GM06990 (cell line): ENCODE measurements around the gene CEP152.

ENCODE experiments used
- DNase-seq: peaks from one replicate; pipeline ENCODE4 v3.0.0-alpha.2; 2011; ENCODE audit not compliant: insufficient read length; ENCODE audit errors: extremely low read depth
- H3K27me3 ChIP-seq: replicated peaks from 2 replicates; pipeline ENCODE4 v1.6.0; 2011; ENCODE audit warnings: low read length; ENCODE audit not compliant: control insufficient read depth, insufficient read depth
- H3K36me3 ChIP-seq: 2 replicates; pipeline ENCODE4 v1.5.1; 2011; ENCODE audit warnings: low read length; ENCODE audit not compliant: control insufficient read depth, insufficient read depth
- H3K4me3 ChIP-seq: replicated peaks from 2 replicates; pipeline ENCODE4 v1.5.1; 2011; ENCODE audit warnings: low read depth, mild to moderate bottlenecking, control low read depth, low read length
- CTCF ChIP-seq: IDR thresholded peaks from 2 replicates; pipeline ENCODE4 v1.5.1; 2011; ENCODE audit warnings: low read length, control low read depth, mild to moderate bottlenecking, inconsistent platforms; ENCODE audit not compliant: insufficient read depth, poor library complexity, severe bottlenecking

Gene CEP152

GRCh38 chr15:48832648-48833047 lies 21.8 kb upstream of the CEP152 start:
- Histone ChIP-seq H3K27me3 (no peaks in the 10 kb centered on the region), H3K4me3 (no peak overlapping the region), H3K36me3 (no peaks in the 10 kb centered on the region)
- no peak for DNase-seq
- no peak for TF ChIP-seq CTCF

- DNase-seq = no peak
- no peak overlapping the region for H3K4me3 ChIP-seq
- no peaks in the 10 kb centered on the region for H3K27me3 ChIP-seq
- TF ChIP-seq CTCF = no peak
- H3K36me3 ChIP-seq = no peaks in the 10 kb centered on the region
Measured at GRCh38 chr15:48828906-48829305, 18.0 kb upstream of the CEP152 start.

GRCh38 chr15:48828471-48828870 lies 17.6 kb upstream of the CEP152 start:
- Histone ChIP-seq H3K27me3 (no peaks in the 10 kb centered on the region), H3K4me3 (no peak overlapping the region), H3K36me3 (no peaks in the 10 kb centered on the region)
- no peak for TF ChIP-seq CTCF
- no peak for DNase-seq

GRCh38 chr15:48825075-48825474 lies 14.2 kb upstream of the CEP152 start:
- H3K27me3 ChIP-seq = no peaks in the 10 kb centered on the region
- H3K4me3 ChIP-seq = no peak overlapping the region
- no peak for DNase-seq
- TF ChIP-seq CTCF = no peak
- no peaks in the 10 kb centered on the region for H3K36me3 ChIP-seq

- TF ChIP-seq CTCF = no peak
- H3K27me3 ChIP-seq = no peaks in the 10 kb centered on the region
- H3K4me3 ChIP-seq = no peak overlapping the region
- DNase-seq = no peak
- H3K36me3 ChIP-seq = no peaks in the 10 kb centered on the region
Measured at GRCh38 chr15:48823706-48824105, 12.8 kb upstream of the CEP152 start.

- no peaks in the 10 kb centered on the region for H3K27me3 ChIP-seq
- H3K4me3 ChIP-seq = no peak overlapping the region
- DNase-seq = no peak
- H3K36me3 ChIP-seq = no peaks in the 10 kb centered on the region
- no peak for TF ChIP-seq CTCF
Measured at GRCh38 chr15:48823237-48823636, 12.4 kb upstream of the CEP152 start.
